HUES64 (cell line): ENCODE data around the gene MTFR1L.

ENCODE experiments used
- H3K27ac ChIP-seq: 2 replicates; pipeline ENCODE4 v1.7.0; 2013; ENCODE audit warnings: low read depth, low read length, inconsistent platforms
- H3K27me3 ChIP-seq: 2 replicates; pipeline ENCODE4 v1.6.1; 2013; ENCODE audit warnings: mild to moderate bottlenecking, low read length; ENCODE audit not compliant: insufficient read depth
- H3K36me3 ChIP-seq: 2 replicates; pipeline ENCODE4 v1.6.1; 2013; ENCODE audit warnings: mild to moderate bottlenecking, low read length; ENCODE audit not compliant: insufficient read depth
- H3K4me1 ChIP-seq: 2 replicates; pipeline ENCODE4 v1.6.1; 2013; ENCODE audit warnings: mild to moderate bottlenecking, low read length, moderate library complexity; ENCODE audit not compliant: insufficient read depth
- H3K4me3 ChIP-seq: 2 replicates; pipeline ENCODE4 v1.5.1; 2013; ENCODE audit warnings: mild to moderate bottlenecking, low read length, moderate library complexity
- H3K9ac ChIP-seq: 2 replicates; pipeline ENCODE4 v1.6.1; 2013; ENCODE audit warnings: mild to moderate bottlenecking, low read depth, low read length
- H3K9me3 ChIP-seq: 2 replicates; pipeline ENCODE4 v1.6.1; 2013; ENCODE audit warnings: low read depth, low read length; ENCODE audit not compliant: insufficient read depth
- WGBS: fragments of 150-250, 120-280 bp; methylation state at CpG from one replicate; pipeline ENCODE4 v1.1.7; 2013; ENCODE audit warnings: missing lambda C conversion rate; 5-methylcytosine and 5-hydroxymethylcytosine counted together

Gene MTFR1L

GRCh38 chr1:25867210-25867991 is 47.6 kb downstream of the MTFR1L start:
- Histone ChIP-seq H3K9ac (no peak overlapping the region), H3K9me3 (no peaks in the 10 kb centered on the region), H3K4me1 (peaks cover 4% of the 10 kb centered on the region; the same call in 1 of the 2 replicates), H3K27ac (no peak overlapping the region), H3K36me3 (no peaks in the 10 kb centered on the region; the same call in 1 of the 2 replicates), H3K27me3 (no peaks in the 10 kb centered on the region), H3K4me3 (no peak overlapping the region)
- WGBS, result 75% methylated on average over 9 of the region's 9 CpGs

- Histone ChIP-seq H3K4me1 (peaks cover 11% of the 10 kb centered on the region), H3K27ac (no peak overlapping the region), H3K9ac (no peak overlapping the region), H3K9me3 (no peaks in the 10 kb centered on the region), H3K36me3 (no peaks in the 10 kb centered on the region), H3K4me3 (no peak overlapping the region), H3K27me3 (peaks cover 6% of the 10 kb centered on the region; the same call in 1 of the 2 replicates)
- 89% methylated on average over 5 of the region's 6 CpGs for WGBS
These were observed 50.3 kb downstream of the MTFR1L start for GRCh38 chr1:25869909-25870606.

GRCh38 chr1:25870614-25871013 is 50.9 kb downstream of the MTFR1L start:
- H3K27me3 ChIP-seq, result peaks cover 6% of the 10 kb centered on the region; the same call in 1 of the 2 replicates
- H3K4me1 ChIP-seq, result peaks cover 11% of the 10 kb centered on the region
- H3K4me3 ChIP-seq, result no peak overlapping the region
- no peaks in the 10 kb centered on the region for H3K9me3 ChIP-seq
- H3K27ac ChIP-seq, result no peak overlapping the region
- no peaks in the 10 kb centered on the region for H3K36me3 ChIP-seq
- no peak overlapping the region for H3K9ac ChIP-seq
- WGBS, result 95% methylated on average over 1 of the region's 1 CpG

GRCh38 chr1:25871086-25871703 is 51.4 kb downstream of the MTFR1L start:
- Histone ChIP-seq H3K4me1 (peaks cover 14% of the 10 kb centered on the region), H3K36me3 (no peaks in the 10 kb centered on the region), H3K9me3 (no peaks in the 10 kb centered on the region), H3K27ac (no peak overlapping the region), H3K4me3 (no peak overlapping the region), H3K9ac (no peak overlapping the region), H3K27me3 (peaks cover 9% of the 10 kb centered on the region)
- 38% methylated on average over 5 of the region's 5 CpGs for WGBS

GRCh38 chr1:25871704-25872494 is 52.1 kb downstream of the MTFR1L start:
- H3K27me3 ChIP-seq, result peaks cover 16% of the 10 kb centered on the region
- H3K36me3 ChIP-seq, result no peaks in the 10 kb centered on the region
- H3K27ac ChIP-seq, result no peak overlapping the region
- WGBS, result 85% methylated on average over 9 of the region's 9 CpGs
- peaks cover 19% of the 10 kb centered on the region for H3K4me1 ChIP-seq
- no peaks in the 10 kb centered on the region for H3K9me3 ChIP-seq
- no peak overlapping the region for H3K9ac ChIP-seq
- no peak overlapping the region for H3K4me3 ChIP-seq

- H3K4me3 ChIP-seq, result no peak overlapping the region
- H3K36me3 ChIP-seq, result no peaks in the 10 kb centered on the region
- peaks cover 18% of the 10 kb centered on the region for H3K4me1 ChIP-seq
- no peak overlapping the region for H3K27ac ChIP-seq
- H3K27me3 ChIP-seq, result peaks cover 23% of the 10 kb centered on the region
- WGBS, result 95% methylated on average over 2 of the region's 2 CpGs
- no peak overlapping the region for H3K9ac ChIP-seq
- H3K9me3 ChIP-seq, result no peaks in the 10 kb centered on the region
These were observed 53.0 kb downstream of the MTFR1L start for GRCh38 chr1:25872713-25873112.

- 92% methylated on average over 3 of the region's 3 CpGs for WGBS
- Histone ChIP-seq H3K27me3 (peaks cover 23% of the 10 kb centered on the region), H3K4me1 (peaks cover 15% of the 10 kb centered on the region), H3K9me3 (no peaks in the 10 kb centered on the region), H3K27ac (no peak overlapping the region), H3K4me3 (no peak overlapping the region), H3K36me3 (no peaks in the 10 kb centered on the region), H3K9ac (no peak overlapping the region)
These were observed 53.4 kb downstream of the MTFR1L start for GRCh38 chr1:25873120-25873519.

GRCh38 chr1:25874209-25874608 is 54.5 kb downstream of the MTFR1L start:
- H3K9me3 ChIP-seq, result no peaks in the 10 kb centered on the region
- WGBS, result 88% methylated on average over 3 of the region's 3 CpGs
- no peak overlapping the region for H3K9ac ChIP-seq
- H3K4me3 ChIP-seq, result no peak overlapping the region
- peaks cover 23% of the 10 kb centered on the region for H3K27me3 ChIP-seq
- H3K27ac ChIP-seq, result no peak overlapping the region
- H3K4me1 ChIP-seq, result peaks cover 15% of the 10 kb centered on the region
- no peaks in the 10 kb centered on the region for H3K36me3 ChIP-seq

GRCh38 chr1:25874635-25875153 is 54.9 kb downstream of the MTFR1L start:
- H3K36me3 ChIP-seq, result no peaks in the 10 kb centered on the region
- H3K27me3 ChIP-seq, result peaks cover 23% of the 10 kb centered on the region
- peaks cover 15% of the 10 kb centered on the region for H3K4me1 ChIP-seq
- WGBS, result 46% methylated on average over 8 of the region's 8 CpGs
- H3K9me3 ChIP-seq, result no peaks in the 10 kb centered on the region
- peak overlapping the region; percentile 56 for H3K4me3 ChIP-seq
- H3K9ac ChIP-seq, result peak overlapping the region; percentile 2; the same call in 1 of the 2 replicates
- H3K27ac ChIP-seq, result no peak overlapping the region

- Histone ChIP-seq H3K9ac (peak within 1 kb of the TSS; percentile 58), H3K9me3 (no peaks in the 10 kb centered on the region), H3K27me3 (peaks cover 23% of the 10 kb centered on the region), H3K4me1 (peaks cover 15% of the 10 kb centered on the region), H3K4me3 (peak within 1 kb of the TSS; percentile 56), H3K36me3 (no peaks in the 10 kb centered on the region), H3K27ac (peak within 1 kb of the TSS; percentile 75; the same call in 1 of the 2 replicates)
- WGBS, result under 1% methylated on average over 75 of the region's 75 CpGs
These were observed 55.6 kb downstream of the MTFR1L start, which contains the start of gene PAQR7 for GRCh38 chr1:25875154-25875855. Gene PAQR7 (minus strand): TSS chr1:25875708. CDS start chr1:25863839, 11,869 bp downstream.
